Motor neuron (in vitro differentiated cells): Measurements from ENCODE around the gene CD37. TPM values are rescaled to one million over a fixed set of nuclear protein-coding genes. Genes with fewer than 3 reads are reported as not detected.
"Not testable (repeated sequence)": the region's sequence is repeated elsewhere in the genome, so short reads cannot be mapped to it uniquely, and the experiment has no call there.

ENCODE experiments used
- ATAC-seq, 8 experiments: fragments of 200-7000 bp; cut with Tn5 transposase; replicated peaks in 6 of 8; 2 replicates each; pipeline ENCODE4 v1.8.0; 2021; ENCODE audit warnings: mild to moderate bottlenecking in 8 of 8, moderate library complexity in 8 of 8
- H3K27ac ChIP-seq, 2 donors: fragments of 250-450 bp; sonication (Bioruptor Pico); 2 replicates each; pipeline ENCODE4 v1.9.0; 2021; ENCODE audit warnings: antibody characterized with exemption in 2 of 2, mild to moderate bottlenecking in 2 of 2, moderate library complexity in 1 of 2
- H3K4me1 ChIP-seq, 2 donors: fragments of 250-450 bp; sonication (Bioruptor Pico); replicated peaks in 1 of 2; 2 replicates each; pipeline ENCODE4 v1.6.1; 2021; ENCODE audit warnings: antibody characterized with exemption in 2 of 2, mild to moderate bottlenecking in 2 of 2, moderate library complexity in 1 of 2
- H3K4me3 ChIP-seq, 5 donors: fragments of 250-450 bp; sonication (Bioruptor Pico); 2 replicates each; pipeline ENCODE4 v1.9.0; 2021; ENCODE audit warnings: antibody characterized with exemption in 5 of 5, mild to moderate bottlenecking in 5 of 5, moderate library complexity in 4 of 5
- WGBS, 10 experiments: fragments of 450-650 bp; shearing (Covaris generic); methylation state at CpG; one replicate each; pipeline ENCODE4 v1.0.0; 2022; 5-methylcytosine and 5-hydroxymethylcytosine counted together
- in situ Hi-C, 9 experiments: fragments of 400-800 bp; cut with MboI; loops; one replicate each; pipeline ENCODE4 v1.15.0; 2021; ENCODE audit warnings: low sequenced_read_pairs in 9 of 9, low pct_unique_long_range_greater_than_20kb in 2 of 9; ENCODE audit not compliant: unreplicated experiment in 9 of 9
- total RNA-seq, 8 experiments: library from RNA; unstranded; fragments of 300-600 nt; gene quantifications; 2 replicates each; pipeline versions ENCODE4 v1.2.3 to v1.2.4, GENCODE V29; 2022

CD37 gene, protein sequence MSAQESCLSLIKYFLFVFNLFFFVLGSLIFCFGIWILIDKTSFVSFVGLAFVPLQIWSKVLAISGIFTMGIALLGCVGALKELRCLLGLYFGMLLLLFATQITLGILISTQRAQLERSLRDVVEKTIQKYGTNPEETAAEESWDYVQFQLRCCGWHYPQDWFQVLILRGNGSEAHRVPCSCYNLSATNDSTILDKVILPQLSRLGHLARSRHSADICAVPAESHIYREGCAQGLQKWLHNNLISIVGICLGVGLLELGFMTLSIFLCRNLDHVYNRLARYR
- total RNA-seq: 10 to 100 TPM in 5 of 8 experiments, 1 to 10 TPM in 3; 2.8 to 40.2 (median 11.4) TPM

- 40 to 100% (median 76%) methylated on average over 1 to 6 of the region's 13 CpGs; no CpG with 5 or more reads in 4 of the 10 experiments for WGBS, 10 experiments
- ATAC-seq: no peak
- Histone ChIP-seq H3K4me3 (no peak within 1 kb of the TSS), H3K27ac (no peak within 1 kb of the TSS), H3K4me1 (peaks cover 10 to 13% of the 10 kb centered on the region in 2 donors)
- in situ Hi-C loops: no loop called here
These were observed at the start of gene CD37 for GRCh38 chr19:49335071-49335783. CD37 (plus strand) TSS chr19:49335406; CDS start chr19:49335541, 135 bp downstream.

- no peak for ATAC-seq
- 0 to 50% (median 0%) methylated on average over 1 to 2 of the region's 2 CpGs; no CpG with 5 or more reads in 2 of the 10 experiments for WGBS, 10 experiments
- in situ Hi-C loops: no loop called here
These were observed 48.0 kb upstream of the CD37 start for GRCh38 chr19:49287141-49287770.

DNA sequence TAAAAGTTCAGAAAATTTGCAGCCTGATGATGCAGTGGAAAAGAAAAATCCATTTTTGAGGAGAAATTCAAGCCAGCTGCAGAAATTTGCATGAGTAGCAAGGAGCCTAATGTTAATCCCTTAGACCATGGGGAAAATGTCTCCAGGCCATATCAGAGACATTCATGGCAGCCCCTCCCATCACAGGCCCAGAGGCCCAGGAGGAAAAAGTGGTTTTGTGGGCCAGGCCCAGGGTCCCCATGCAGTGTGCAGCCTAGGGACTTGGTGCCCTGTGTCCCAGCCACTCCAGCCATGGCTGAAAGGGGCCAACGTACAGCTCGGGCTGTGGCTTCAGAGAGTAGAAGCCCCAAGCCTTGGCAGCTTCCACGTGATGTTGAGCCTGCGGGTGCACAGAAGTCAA lies 47.0 kb upstream of the CD37 start:
- ATAC-seq, in situ Hi-C loops, H3K4me1 ChIP-seq, H3K27ac ChIP-seq, H3K4me3 ChIP-seq: not testable (repeated sequence)
- WGBS, 10 experiments: 50 to 100% (median 92%) methylated on average over 1 to 2 of the region's 4 CpGs; no CpG with 5 or more reads in 6 of the 10 experiments

More at GRCh38 chr19:49287141-49287770, 48.0 kb upstream of the CD37 start:
- Histone ChIP-seq H3K4me1 (no peaks in the 10 kb centered on the region), H3K27ac (no peak overlapping the region), H3K4me3 (no peak overlapping the region)

- H3K27ac ChIP-seq, H3K4me1 ChIP-seq, in situ Hi-C loops, H3K4me3 ChIP-seq, ATAC-seq: not testable (repeated sequence)
- 0 to 50% (median 13%) methylated on average over 1 to 2 of the region's 2 CpGs; no CpG with 5 or more reads in 5 of the 10 experiments for WGBS, 10 experiments
These were observed 45.9 kb upstream of the CD37 start for GRCh38 chr19:49289286-49289685.

DNA sequence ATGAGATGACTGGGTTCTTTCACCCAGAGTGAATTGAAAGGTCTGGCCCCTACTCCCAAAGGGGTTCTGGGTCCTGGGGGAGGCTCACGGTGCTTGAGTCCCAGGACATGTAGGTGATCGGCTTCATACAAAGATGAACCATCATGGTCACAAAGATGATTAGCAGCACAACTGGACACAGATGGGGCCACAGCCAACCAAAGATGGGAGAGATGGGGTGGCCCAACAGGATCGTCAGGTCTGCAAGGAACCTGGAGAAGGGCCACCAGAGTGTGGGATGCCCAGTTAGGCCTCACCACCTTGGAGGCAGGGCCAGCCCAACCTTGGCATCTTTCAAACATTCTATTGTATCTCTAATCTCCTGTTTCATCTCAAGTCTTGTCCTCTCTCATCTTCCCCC lies 44.7 kb upstream of the CD37 start:
- Histone ChIP-seq H3K27ac (no peak overlapping the region), H3K4me3 (no peak overlapping the region), H3K4me1 (no peaks in the 10 kb centered on the region)
- in situ Hi-C loops: no loop called here
- no peak for ATAC-seq
- WGBS, 10 experiments: 40 to 81% methylated on average over 1 to 3 of the region's 3 CpGs; no CpG with 5 or more reads in 8 of the 10 experiments

GRCh38 chr19:49294401-49294800 lies 40.8 kb upstream of the CD37 start:
- in situ Hi-C loops: no loop called here
- ATAC-seq: no peak
- H3K4me1 ChIP-seq: no peaks in the 10 kb centered on the region
- 25 to 92% (median 68%) methylated on average over 3 to 5 of the region's 6 CpGs; no CpG with 5 or more reads in 4 of the 10 experiments for WGBS, 10 experiments
- no peak overlapping the region for H3K27ac ChIP-seq
- H3K4me3 ChIP-seq: no peak overlapping the region

DNA sequence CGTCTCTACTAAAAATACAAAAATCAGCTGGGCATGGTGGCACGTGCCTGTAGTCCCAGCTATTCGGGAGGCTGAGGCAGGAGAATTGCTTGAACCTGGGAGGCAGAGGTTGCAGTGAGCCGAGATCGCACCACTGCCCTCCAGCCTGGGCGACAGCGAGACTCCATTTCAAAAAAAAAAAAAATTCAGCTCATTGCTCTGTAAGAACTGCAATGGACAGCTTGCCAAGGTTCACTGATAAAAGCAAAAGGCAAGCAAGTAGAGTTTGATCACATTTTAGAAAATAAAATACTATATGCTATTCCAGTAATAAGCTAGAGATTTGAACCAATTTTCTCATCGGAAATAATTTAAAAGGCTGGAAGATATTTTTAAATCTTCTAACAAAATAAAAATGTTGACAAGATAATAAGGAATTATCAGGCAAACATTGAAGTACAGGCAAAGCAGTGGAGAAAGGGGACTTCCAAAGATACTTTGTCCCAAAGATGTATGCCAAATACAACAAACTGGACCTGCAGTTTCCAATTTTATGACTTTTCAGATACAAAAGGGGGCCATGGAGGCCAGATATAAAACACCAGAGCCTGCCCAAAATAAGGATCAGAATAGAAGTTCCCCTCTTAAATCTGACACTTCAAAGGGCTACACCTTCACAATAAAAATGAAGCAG lies 39.9 kb upstream of the CD37 start:
- in situ Hi-C loops: no loop called here
- H3K4me3 ChIP-seq: no peak overlapping the region
- no peak for ATAC-seq
- WGBS, 10 experiments: 42 to 100% (median 95%) methylated on average over 1 to 6 of the region's 8 CpGs
- no peaks in the 10 kb centered on the region for H3K4me1 ChIP-seq
- no peak overlapping the region for H3K27ac ChIP-seq

DNA sequence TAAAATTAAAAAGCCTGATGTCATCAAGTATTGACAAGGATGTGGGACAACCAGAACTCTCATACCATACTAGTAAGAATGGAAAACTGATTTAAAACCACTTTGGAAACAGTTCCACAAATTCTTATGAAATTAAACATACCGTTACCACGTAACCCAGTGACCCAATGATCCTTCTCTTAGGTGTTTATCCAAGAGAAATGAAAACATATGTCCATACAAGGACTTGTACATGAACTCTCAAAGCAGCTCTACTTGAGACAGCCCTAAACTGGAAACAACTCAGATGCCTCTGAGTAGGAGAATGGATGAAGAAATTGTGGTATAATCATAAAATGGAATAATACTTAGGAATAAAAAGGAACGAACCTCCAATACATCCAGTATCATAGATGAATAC lies 37.8 kb upstream of the CD37 start:
- Histone ChIP-seq H3K4me3 (no peak overlapping the region), H3K4me1 (no peaks in the 10 kb centered on the region), H3K27ac (no peak overlapping the region)
- ATAC-seq: no peak
- WGBS, 10 experiments: 19 to 89% (median 83%) methylated on average over 1 to 3 of the region's 3 CpGs; no CpG with 5 or more reads in 1 of the 10 experiments
- in situ Hi-C loops: no loop called here

GRCh38 chr19:49298653-49299052 lies 36.6 kb upstream of the CD37 start:
- in situ Hi-C loops: not testable (repeated sequence)

DNA sequence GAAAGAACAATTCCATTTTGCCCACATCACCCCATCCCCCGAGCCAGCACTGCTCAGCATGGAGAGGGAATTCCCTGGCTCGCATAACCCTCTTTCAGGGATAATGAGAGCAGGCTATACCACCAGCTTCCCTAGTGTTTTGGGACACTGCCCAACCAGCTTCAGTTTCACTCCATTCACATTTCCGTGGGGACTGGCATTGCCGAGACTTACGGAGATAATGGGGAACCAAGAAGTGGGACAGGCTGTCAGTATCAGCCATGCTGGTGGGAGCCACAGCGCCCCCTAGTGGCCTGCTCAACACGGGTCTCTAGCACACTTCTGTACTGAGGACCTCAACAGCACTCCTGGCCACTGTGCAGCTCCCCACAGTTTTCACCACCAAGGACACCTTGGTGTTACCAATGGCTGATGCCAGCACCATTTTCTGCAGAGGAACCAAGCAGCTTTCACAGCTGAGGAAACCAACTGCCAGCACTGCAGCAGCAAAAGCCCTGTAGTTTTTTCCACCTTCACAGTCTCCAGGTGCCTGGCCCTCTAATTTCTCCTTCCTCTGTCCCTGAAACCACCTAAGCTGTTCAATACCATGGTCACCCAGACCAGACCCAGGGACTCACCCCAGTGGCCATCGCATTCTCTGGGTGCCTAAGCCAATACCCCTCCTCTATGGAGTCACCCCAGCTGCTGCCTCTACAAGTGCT lies 33.9 kb upstream of the CD37 start:
- in situ Hi-C loops: no loop called here
- Histone ChIP-seq H3K27ac (no peak overlapping the region), H3K4me3 (no peak overlapping the region), H3K4me1 (no peaks in the 10 kb centered on the region)
- ATAC-seq: peak; percentile 61 to 100 (median 84)
- WGBS, 10 experiments: 0 to 80% (median 43%) methylated on average over 1 to 5 of the region's 8 CpGs; no CpG with 5 or more reads in 4 of the 10 experiments

More at GRCh38 chr19:49298653-49299052, 36.6 kb upstream of the CD37 start:
- ATAC-seq, H3K4me1 ChIP-seq, H3K27ac ChIP-seq, H3K4me3 ChIP-seq: not testable (repeated sequence)
- WGBS, 10 experiments: 83 to 100% (median 89%) methylated on average over 1 to 3 of the region's 3 CpGs; no CpG with 5 or more reads in 3 of the 10 experiments

- H3K27ac ChIP-seq: no peak overlapping the region
- 80% methylated on average over 1 of the region's 5 CpGs; no CpG with 5 or more reads in 9 of the 10 experiments for WGBS, 10 experiments
- in situ Hi-C loops: no loop called here
- no peak for ATAC-seq
- H3K4me3 ChIP-seq: no peak overlapping the region
- H3K4me1 ChIP-seq: no peaks in the 10 kb centered on the region
These were observed 33.3 kb upstream of the CD37 start for GRCh38 chr19:49301866-49302252.

DNA sequence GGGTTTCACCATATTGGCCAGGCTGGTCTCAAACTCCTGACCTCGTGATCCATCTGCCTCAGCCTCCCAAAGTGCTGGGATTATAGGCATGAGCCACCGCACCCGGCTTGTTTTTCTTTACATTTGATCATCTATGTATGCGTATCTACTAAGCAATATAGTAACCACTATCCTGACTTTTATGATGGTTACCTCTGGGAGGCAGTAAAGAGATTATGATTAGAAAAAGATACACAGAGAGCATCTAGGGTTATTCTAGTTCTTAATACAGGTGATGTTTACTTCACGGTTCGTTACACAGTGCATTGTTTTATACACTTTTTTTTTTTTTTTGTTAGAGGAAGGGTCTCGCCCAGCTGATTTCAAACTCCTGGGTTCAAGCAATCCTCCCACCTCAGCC lies 28.5 kb upstream of the CD37 start:
- H3K4me1 ChIP-seq, in situ Hi-C loops, ATAC-seq, H3K4me3 ChIP-seq, H3K27ac ChIP-seq: not testable (repeated sequence)
- 0 to 100% (median 75%) methylated on average over 1 to 5 of the region's 7 CpGs; no CpG with 5 or more reads in 3 of the 10 experiments for WGBS, 10 experiments
